Measurements from ENCODE around the gene ONECUT3.

DNA sequence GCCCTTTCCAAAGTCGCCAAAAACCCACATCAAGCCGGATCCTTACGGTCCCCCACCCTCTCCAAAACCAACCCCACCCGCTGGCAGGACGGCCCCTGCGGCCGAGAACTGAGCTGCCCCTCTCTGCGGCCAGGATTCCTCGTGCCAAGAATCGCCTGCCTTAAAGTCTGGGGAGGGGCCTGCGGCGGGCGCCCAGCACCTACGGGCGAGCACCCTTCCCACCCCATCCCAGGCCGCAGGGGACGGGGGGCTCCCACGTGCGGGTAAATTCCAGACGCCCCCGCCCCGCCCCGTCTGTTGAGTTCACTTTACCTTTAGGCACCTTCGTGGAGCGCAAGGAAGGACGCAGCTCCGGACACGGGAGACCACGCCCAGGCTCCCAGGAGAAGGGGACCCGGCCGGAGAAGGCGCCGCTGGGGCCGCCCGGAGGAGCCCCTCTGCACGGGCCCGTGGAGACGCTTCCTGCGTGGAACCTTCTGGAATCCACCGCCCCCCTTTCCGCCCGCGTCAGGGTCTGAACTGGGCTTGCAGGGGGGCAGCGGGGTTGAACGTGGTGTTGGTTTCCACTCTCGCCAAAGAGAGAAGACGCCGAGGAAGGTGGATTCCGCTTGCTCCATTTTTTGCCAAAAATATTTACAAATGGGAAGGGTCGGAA lies 22.8 kb downstream of the ONECUT3 start:
- TF ChIP-seq, protein P1, sequence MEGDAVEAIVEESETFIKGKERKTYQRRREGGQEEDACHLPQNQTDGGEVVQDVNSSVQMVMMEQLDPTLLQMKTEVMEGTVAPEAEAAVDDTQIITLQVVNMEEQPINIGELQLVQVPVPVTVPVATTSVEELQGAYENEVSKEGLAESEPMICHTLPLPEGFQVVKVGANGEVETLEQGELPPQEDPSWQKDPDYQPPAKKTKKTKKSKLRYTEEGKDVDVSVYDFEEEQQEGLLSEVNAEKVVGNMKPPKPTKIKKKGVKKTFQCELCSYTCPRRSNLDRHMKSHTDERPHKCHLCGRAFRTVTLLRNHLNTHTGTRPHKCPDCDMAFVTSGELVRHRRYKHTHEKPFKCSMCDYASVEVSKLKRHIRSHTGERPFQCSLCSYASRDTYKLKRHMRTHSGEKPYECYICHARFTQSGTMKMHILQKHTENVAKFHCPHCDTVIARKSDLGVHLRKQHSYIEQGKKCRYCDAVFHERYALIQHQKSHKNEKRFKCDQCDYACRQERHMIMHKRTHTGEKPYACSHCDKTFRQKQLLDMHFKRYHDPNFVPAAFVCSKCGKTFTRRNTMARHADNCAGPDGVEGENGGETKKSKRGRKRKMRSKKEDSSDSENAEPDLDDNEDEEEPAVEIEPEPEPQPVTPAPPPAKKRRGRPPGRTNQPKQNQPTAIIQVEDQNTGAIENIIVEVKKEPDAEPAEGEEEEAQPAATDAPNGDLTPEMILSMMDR (IDR thresholded peaks at IDR 0.05; ENCODE audit: low read depth, low read length), result no peak
- no peak for TF ChIP-seq EZH2phosphoT487 (IDR thresholded peaks at IDR 0.05; ENCODE audit: low read depth)
